Smooth muscle cell (in vitro differentiated cells): ENCODE results near the gene B4GALNT1. TPM values are rescaled to one million over a fixed set of nuclear protein-coding genes. Genes with fewer than 3 reads are reported as not detected.
"Not testable (repeated sequence)": the region's sequence is repeated elsewhere in the genome, so short reads cannot be mapped to it uniquely, and the experiment has no call there.

Experiments used
- DNase-seq: peaks from one replicate; lab custom pipeline; 2025; ENCODE audit not compliant: unreplicated experiment; lab: John Stamatoyannopoulos, UW
- H2AFZ ChIP-seq: fragments of 200-600 bp; sonication (generic); 2 replicates; pipeline ENCODE4 v1.6.0; 2016; ENCODE audit warnings: antibody characterized with exemption, low read depth, mild to moderate bottlenecking
- H3F3A ChIP-seq: fragments of 200-600 bp; sonication (generic); 2 replicates; pipeline ENCODE4 v1.6.0; 2017; ENCODE audit warnings: antibody characterized with exemption, low read depth
- H3K27ac ChIP-seq: fragments of 200-600 bp; sonication (generic); 2 replicates; pipeline ENCODE4 v1.5.1; 2016; ENCODE audit warnings: low read depth, mild to moderate bottlenecking
- H3K27me3 ChIP-seq: fragments of 200-600 bp; sonication (generic); 2 replicates; pipeline ENCODE4 v1.6.1; 2016; ENCODE audit warnings: low read depth, mild to moderate bottlenecking
- H3K36me3 ChIP-seq: fragments of 200-600 bp; sonication (generic); 2 replicates; pipeline ENCODE4 v1.5.1; 2016; ENCODE audit warnings: low read depth
- H3K4me1 ChIP-seq: fragments of 200-600 bp; sonication (generic); 2 replicates; pipeline ENCODE4 v1.5.1; 2016; ENCODE audit warnings: low read depth
- H3K4me2 ChIP-seq: fragments of 200-600 bp; sonication (generic); 2 replicates; pipeline ENCODE4 v1.6.0; 2016; ENCODE audit warnings: mild to moderate bottlenecking
- H3K4me3 ChIP-seq: fragments of 200-600 bp; sonication (generic); 2 replicates; pipeline ENCODE4 v1.5.1; 2016; ENCODE audit warnings: mild to moderate bottlenecking
- H3K79me2 ChIP-seq: fragments of 200-600 bp; sonication (generic); 2 replicates; pipeline ENCODE4 v1.6.0; 2016; ENCODE audit warnings: low read depth, mild to moderate bottlenecking
- H3K9ac ChIP-seq: fragments of 200-600 bp; sonication (generic); 2 replicates; pipeline ENCODE4 v1.6.0; 2016; ENCODE audit warnings: low read depth
- H3K9me3 ChIP-seq: fragments of 200-600 bp; sonication (generic); replicated peaks from 2 replicates; pipeline ENCODE4 v1.5.1; 2016; ENCODE audit warnings: low read depth
- H4K20me1 ChIP-seq: fragments of 200-600 bp; sonication (generic); 2 replicates; pipeline ENCODE4 v1.6.0; 2016; ENCODE audit warnings: low read depth
- CTCF ChIP-seq: fragments of 200-600 bp; sonication (generic); IDR thresholded peaks from 2 replicates; pipeline ENCODE4 v1.5.1; 2017; ENCODE audit warnings: borderline replicate concordance, mild to moderate bottlenecking, antibody characterized with exemption; ENCODE audit not compliant: insufficient read depth, poor library complexity, severe bottlenecking
- WGBS: methylation state at CpG from one replicate; pipeline ENCODE4 v1.1.7; 2016; ENCODE audit warnings: low lambda C conversion rate; 5-methylcytosine and 5-hydroxymethylcytosine counted together
- polyA plus RNA-seq: library from polyadenylated mRNA; unstranded; fragments of >200 nt; fragmentation: Nextera tagmentation; extraction: Ambion mirVana; gene quantifications from 2 replicates; pipeline ENCODE4 v1.2.1, GENCODE V29; 2016
- total RNA-seq: library from RNA; depleted of rRNA; stranded (reverse); fragments of >200 nt; gene quantifications from 2 replicates; pipeline ENCODE4 v1.2.3, GENCODE V29; 2014

The B4GALNT1 gene
- total RNA-seq (1.7 and 1.8 TPM in 2 replicates), polyA plus RNA-seq (2.1 and 5.6 TPM in 2 replicates)

- Histone ChIP-seq H3K27ac (no peak within 1 kb of the TSS), H2AFZ (peak within 1 kb of the TSS; percentile 94), H3K27me3 (peaks cover 82% of the 10 kb centered on the region), H3K9ac (no peak within 1 kb of the TSS), H3F3A (no peaks in the 10 kb centered on the region), H3K4me3 (peak within 1 kb of the TSS; percentile 69), H3K79me2 (no peaks in the 10 kb centered on the region), H3K4me2 (peak within 1 kb of the TSS; percentile 97), H3K36me3 (no peaks in the 10 kb centered on the region), H4K20me1 (no peaks in the 10 kb centered on the region), H3K4me1 (peaks cover 7% of the 10 kb centered on the region), H3K9me3 (no peaks in the 10 kb centered on the region)
- no peak for DNase-seq
- TF ChIP-seq CTCF: peak; percentile 79
- WGBS: 10% methylated on average over 35 of the region's 58 CpGs
These were observed at the start of gene B4GALNT1 for GRCh38 chr12:57632958-57633840. TSS of gene B4GALNT1 (minus strand) at chr12:57633201. CDS start at chr12:57632132, 1,069 bp downstream.

- Histone ChIP-seq H3K9me3 (no peaks in the 10 kb centered on the region), H3K27ac (no peak overlapping the region), H3K4me3 (no peak overlapping the region), H3K4me2 (no peak overlapping the region), H2AFZ (no peak overlapping the region), H3K4me1 (no peaks in the 10 kb centered on the region), H3K79me2 (no peaks in the 10 kb centered on the region), H3K9ac (no peak overlapping the region), H3K36me3 (no peaks in the 10 kb centered on the region), H3K27me3 (peaks cover 6% of the 10 kb centered on the region), H4K20me1 (no peaks in the 10 kb centered on the region), H3F3A (no peaks in the 10 kb centered on the region)
- no peak for DNase-seq
- TF ChIP-seq CTCF: no peak
These were observed 46.7 kb upstream of the B4GALNT1 start for GRCh38 chr12:57679697-57680096.

GRCh38 chr12:57677947-57678346 lies 44.9 kb upstream of the B4GALNT1 start:
- H3K9me3 ChIP-seq, H3K4me3 ChIP-seq, H3K27ac ChIP-seq, H4K20me1 ChIP-seq, H3K79me2 ChIP-seq, H3K27me3 ChIP-seq, H3K9ac ChIP-seq, H2AFZ ChIP-seq, H3K4me1 ChIP-seq, H3F3A ChIP-seq, H3K36me3 ChIP-seq, H3K4me2 ChIP-seq, DNase-seq: not testable (repeated sequence)
- 93% methylated on average over 9 of the region's 9 CpGs for WGBS

GRCh38 chr12:57674691-57675090 lies 41.7 kb upstream of the B4GALNT1 start:
- Histone ChIP-seq H2AFZ (no peak overlapping the region), H3K4me1 (no peaks in the 10 kb centered on the region), H3K9ac (no peak overlapping the region), H3K79me2 (no peaks in the 10 kb centered on the region), H3K36me3 (no peaks in the 10 kb centered on the region), H3F3A (no peaks in the 10 kb centered on the region), H3K4me2 (no peak overlapping the region), H3K27me3 (no peaks in the 10 kb centered on the region), H3K4me3 (no peak overlapping the region), H3K9me3 (no peaks in the 10 kb centered on the region), H4K20me1 (no peaks in the 10 kb centered on the region), H3K27ac (no peak overlapping the region)
- WGBS: 90% methylated on average over 29 of the region's 29 CpGs
- TF ChIP-seq CTCF: no peak
- no peak for DNase-seq
